Measurements from ENCODE around the gene EXOC2. TPM values are rescaled to one million over a fixed set of nuclear protein-coding genes. Genes with fewer than 3 reads are reported as not detected.
"Not testable (repeated sequence)": the region's sequence is repeated elsewhere in the genome, so short reads cannot be mapped to it uniquely, and the experiment has no call there.

The EXOC2 gene
- total RNA-seq, 2 experiments from 2014 or later, result 23.3 to 24.9 TPM

DNA sequence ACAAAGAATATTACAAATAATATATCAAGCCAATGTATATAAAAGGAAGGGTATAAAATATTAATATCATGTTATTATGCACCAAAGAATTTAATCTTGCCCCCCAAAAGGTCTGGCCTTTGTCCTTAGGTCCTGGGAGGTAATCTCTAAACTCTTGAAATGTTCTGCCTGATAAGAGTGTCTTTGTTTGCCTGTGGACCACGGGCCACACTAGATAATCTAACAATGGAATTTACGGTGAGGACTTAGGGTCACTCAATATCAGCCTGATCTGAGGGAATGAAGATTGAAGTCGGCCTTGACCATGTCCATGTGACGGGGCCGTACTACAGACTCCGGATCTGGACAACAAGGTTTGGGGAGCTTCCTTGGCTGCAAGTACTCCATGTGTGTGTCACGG lies 79.0 kb downstream of the EXOC2 start:
- no peaks in the 10 kb centered on the region for H3K27me3 Mint-ChIP-seq (ENCODE audit: low read depth)
- H3K4me1 Mint-ChIP-seq (ENCODE audit: low read depth), result peaks cover 4% of the 10 kb centered on the region
- DNase-seq, result no peak
- no peak overlapping the region for H3K4me3 Mint-ChIP-seq
- no peak overlapping the region for H3K27ac Mint-ChIP-seq
- CTCF ChIA-PET, result interaction anchor here (1.4 kb wide), 1 partner anchor 20 kb away, joined by 3 read pairs; no protein-coding TSS in a partner anchor
- H3K9me3 Mint-ChIP-seq, result no peaks in the 10 kb centered on the region
- peaks cover 13% of the 10 kb centered on the region for H3K36me3 Mint-ChIP-seq (ENCODE audit: low read depth)
- intact Hi-C loops (cut with micrococcal nuclease), result no loop called here

DNA sequence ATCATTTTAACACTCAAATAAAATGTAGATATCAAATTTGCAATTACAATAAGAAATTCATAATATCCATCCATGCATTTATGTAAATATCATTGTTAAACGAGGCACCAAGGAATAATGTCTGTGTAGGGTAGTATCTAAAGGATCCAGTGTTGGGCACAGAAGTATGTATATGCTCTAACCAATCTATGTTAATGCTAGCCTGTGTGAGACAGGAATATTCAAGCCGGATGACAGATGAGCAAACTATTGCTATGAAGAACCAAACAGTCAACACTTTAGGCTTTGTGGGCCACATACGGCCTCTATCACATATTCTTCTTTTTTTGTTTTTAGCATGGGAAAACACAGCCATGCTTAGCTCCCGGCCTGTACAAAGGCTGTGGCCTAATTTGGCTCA lies 81.0 kb downstream of the EXOC2 start:
- Mint-ChIP-seq H3K27ac (no peak overlapping the region), H3K4me1 (ENCODE audit: low read depth) (peaks cover 4% of the 10 kb centered on the region), H3K27me3 (ENCODE audit: low read depth) (no peaks in the 10 kb centered on the region), H3K36me3 (ENCODE audit: low read depth) (peaks cover 14% of the 10 kb centered on the region), H3K4me3 (no peak overlapping the region), H3K9me3 (no peaks in the 10 kb centered on the region)
- intact Hi-C loops (cut with micrococcal nuclease), result no loop called here
- CTCF ChIA-PET, result no interaction called here
- DNase-seq, result no peak

DNA sequence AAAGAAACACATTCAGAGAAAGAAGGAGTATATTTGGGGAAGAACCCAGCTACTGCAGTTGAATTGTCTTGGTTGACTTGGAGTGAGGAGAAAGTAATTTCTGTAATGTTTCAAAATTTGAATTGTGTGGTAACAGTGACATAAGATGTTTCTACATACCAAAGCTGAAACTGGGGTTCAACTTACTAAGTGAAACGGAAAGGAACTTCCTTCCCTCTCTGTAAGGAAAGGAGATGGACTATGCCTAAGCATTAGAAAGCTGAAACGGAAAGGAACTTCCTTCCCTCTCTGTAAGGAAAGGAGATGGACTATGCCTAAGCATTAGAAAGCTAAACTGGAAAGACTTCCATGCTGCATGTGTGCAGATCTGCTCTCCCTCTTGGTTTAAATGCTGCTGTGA lies 82.1 kb downstream of the EXOC2 start:
- Mint-ChIP-seq H3K27me3 (ENCODE audit: low read depth) (no peaks in the 10 kb centered on the region), H3K27ac (no peak overlapping the region), H3K9me3 (peaks cover 1% of the 10 kb centered on the region), H3K36me3 (ENCODE audit: low read depth) (peaks cover 20% of the 10 kb centered on the region), H3K4me3 (no peak overlapping the region), H3K4me1 (ENCODE audit: low read depth) (peaks cover 4% of the 10 kb centered on the region)
- no peak for DNase-seq
- intact Hi-C loops (cut with micrococcal nuclease), result no loop called here
- CTCF ChIA-PET, result no interaction called here

DNA sequence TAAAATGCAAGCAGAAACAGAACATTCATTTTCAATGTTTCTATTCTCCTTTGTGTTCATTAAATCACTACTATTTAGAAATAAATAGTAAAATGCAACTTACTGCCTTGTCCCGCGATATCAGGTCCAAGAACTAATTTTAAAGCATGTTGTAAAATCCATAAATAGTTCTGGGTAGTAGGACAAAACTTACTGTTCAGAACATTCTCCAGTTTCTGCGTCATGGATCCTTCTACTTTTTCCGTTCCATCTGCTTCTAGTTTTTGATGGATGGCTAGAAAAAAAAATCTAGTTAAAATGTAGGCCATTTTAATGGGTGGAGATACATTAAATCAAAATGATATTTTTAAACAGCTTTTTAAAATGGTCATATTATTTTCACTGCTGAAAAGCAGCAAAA lies 83.0 kb downstream of the EXOC2 start:
- CTCF ChIA-PET, result no interaction called here
- Mint-ChIP-seq H3K4me1 (ENCODE audit: low read depth) (peaks cover 4% of the 10 kb centered on the region), H3K9me3 (peaks cover 1% of the 10 kb centered on the region), H3K36me3 (ENCODE audit: low read depth) (peaks cover 22% of the 10 kb centered on the region), H3K4me3 (no peak overlapping the region), H3K27ac (no peak overlapping the region), H3K27me3 (ENCODE audit: low read depth) (no peaks in the 10 kb centered on the region)
- no peak for DNase-seq
- intact Hi-C loops (cut with micrococcal nuclease), result no loop called here

DNA sequence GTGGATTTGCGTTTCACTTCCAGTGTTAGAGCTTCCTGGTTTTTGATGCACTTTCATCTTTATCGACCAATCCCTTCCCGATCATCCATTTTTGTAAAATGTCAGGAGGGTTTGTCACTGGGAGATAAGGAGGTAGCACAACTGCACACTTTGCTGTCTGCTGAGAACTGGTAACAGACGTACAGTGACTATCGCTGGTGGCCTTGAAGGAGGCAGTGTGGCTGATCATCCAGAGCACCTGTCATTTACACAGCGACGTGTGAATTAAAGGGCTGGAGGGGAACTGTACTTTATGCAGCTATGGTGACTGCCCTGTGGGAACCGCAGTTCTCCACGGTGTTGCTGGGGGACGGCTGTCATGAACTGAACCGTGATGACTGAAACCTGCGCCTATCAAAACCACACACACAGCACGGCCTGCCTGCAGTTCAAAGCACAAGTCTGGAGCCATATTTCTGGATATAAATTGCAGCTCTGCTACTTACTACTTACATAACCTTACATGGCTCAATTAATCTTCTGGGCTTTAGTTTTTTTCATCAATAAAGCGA lies 86.0 kb downstream of the EXOC2 start:
- Mint-ChIP-seq H3K4me1 (ENCODE audit: low read depth) (peaks cover 4% of the 10 kb centered on the region), H3K9me3 (peaks cover 1% of the 10 kb centered on the region), H3K27me3 (ENCODE audit: low read depth) (no peaks in the 10 kb centered on the region), H3K36me3 (ENCODE audit: low read depth) (peaks cover 21% of the 10 kb centered on the region), H3K4me3 (no peak overlapping the region), H3K27ac (no peak overlapping the region)
- intact Hi-C loops (cut with micrococcal nuclease), result no loop called here
- CTCF ChIA-PET, result interaction anchor here (1.7 kb wide), 1 partner anchor 13 kb away, joined by 8 read pairs; no protein-coding TSS in a partner anchor
- no peak for DNase-seq

DNA sequence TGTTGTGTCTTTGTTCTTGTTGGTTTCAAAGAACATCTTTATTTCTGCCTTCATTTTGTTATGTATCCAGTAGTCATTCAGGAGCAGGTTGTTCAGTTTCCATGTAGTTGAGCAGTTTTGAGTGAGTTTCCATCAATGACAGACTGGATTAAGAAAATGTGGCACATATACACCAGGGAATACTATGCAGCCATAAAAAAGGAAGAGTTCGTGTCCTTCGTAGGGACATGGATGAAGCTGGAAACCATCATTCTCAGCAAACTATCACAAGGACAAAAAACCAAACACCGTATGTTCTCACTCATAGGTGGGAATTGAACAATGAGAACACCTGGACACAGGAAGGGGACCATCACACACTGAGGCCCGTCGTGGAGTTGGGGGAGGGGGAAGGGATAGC lies 87.0 kb downstream of the EXOC2 start:
- H3K27ac Mint-ChIP-seq; H3K27me3 Mint-ChIP-seq (ENCODE audit: low read depth); DNase-seq; H3K9me3 Mint-ChIP-seq; H3K4me1 Mint-ChIP-seq (ENCODE audit: low read depth); intact Hi-C loops (cut with micrococcal nuclease); CTCF ChIA-PET; H3K4me3 Mint-ChIP-seq: not testable (repeated sequence)
- peaks cover 21% of the 10 kb centered on the region for H3K36me3 Mint-ChIP-seq (ENCODE audit: low read depth)

DNA sequence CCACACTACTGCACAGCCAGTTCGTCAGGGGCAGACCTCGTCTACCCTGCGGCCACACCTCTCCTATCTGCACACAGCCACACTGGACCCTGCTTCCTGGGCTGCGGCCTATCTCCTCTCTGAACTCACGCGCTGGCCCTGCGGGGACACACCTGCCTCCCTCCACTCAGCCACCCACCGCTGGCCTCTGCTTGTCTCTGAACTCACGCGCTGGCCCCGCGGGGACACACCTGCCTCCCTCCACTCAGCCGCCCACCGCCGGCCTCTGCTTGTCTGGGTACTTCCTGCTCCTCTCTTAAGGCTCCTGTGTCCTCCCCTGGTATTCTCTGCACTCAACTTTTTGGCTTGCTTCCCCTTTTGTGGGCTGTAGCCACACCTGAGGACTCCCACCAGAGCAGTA lies 88.4 kb downstream of the EXOC2 start:
- CTCF ChIA-PET, result no interaction called here
- Mint-ChIP-seq H3K36me3 (ENCODE audit: low read depth) (peaks cover 21% of the 10 kb centered on the region), H3K9me3 (peaks cover 1% of the 10 kb centered on the region), H3K27ac (no peak overlapping the region), H3K27me3 (ENCODE audit: low read depth) (no peaks in the 10 kb centered on the region), H3K4me1 (ENCODE audit: low read depth) (no peaks in the 10 kb centered on the region), H3K4me3 (no peak overlapping the region)
- no peak for DNase-seq
- intact Hi-C loops (cut with micrococcal nuclease), result no loop called here

DNA sequence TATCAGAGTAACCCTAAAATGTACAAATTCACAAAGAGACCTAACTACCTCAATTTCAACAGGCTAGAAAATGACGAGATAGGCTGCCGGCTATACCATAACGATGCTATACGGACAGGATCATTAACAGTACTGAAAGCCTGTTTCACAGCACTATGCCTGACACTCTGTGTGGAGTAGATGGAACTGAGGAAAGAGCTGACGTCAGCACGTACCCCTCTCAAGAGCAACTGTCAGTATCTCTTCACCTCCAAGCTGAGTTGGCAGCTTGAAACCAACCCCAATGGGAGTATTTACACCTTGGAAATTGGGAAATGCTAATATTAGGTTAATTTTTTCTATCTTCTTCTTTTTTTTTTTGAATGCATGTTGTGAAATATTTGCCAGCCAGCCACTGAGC lies 89.7 kb downstream of the EXOC2 start:
- CTCF ChIA-PET, result no interaction called here
- Mint-ChIP-seq H3K36me3 (ENCODE audit: low read depth) (peaks cover 16% of the 10 kb centered on the region), H3K27me3 (ENCODE audit: low read depth) (no peaks in the 10 kb centered on the region), H3K27ac (no peak overlapping the region), H3K4me3 (no peak overlapping the region), H3K9me3 (peaks cover 1% of the 10 kb centered on the region), H3K4me1 (ENCODE audit: low read depth) (no peaks in the 10 kb centered on the region)
- intact Hi-C loops (cut with micrococcal nuclease), result no loop called here
- DNase-seq, result no peak

DNA sequence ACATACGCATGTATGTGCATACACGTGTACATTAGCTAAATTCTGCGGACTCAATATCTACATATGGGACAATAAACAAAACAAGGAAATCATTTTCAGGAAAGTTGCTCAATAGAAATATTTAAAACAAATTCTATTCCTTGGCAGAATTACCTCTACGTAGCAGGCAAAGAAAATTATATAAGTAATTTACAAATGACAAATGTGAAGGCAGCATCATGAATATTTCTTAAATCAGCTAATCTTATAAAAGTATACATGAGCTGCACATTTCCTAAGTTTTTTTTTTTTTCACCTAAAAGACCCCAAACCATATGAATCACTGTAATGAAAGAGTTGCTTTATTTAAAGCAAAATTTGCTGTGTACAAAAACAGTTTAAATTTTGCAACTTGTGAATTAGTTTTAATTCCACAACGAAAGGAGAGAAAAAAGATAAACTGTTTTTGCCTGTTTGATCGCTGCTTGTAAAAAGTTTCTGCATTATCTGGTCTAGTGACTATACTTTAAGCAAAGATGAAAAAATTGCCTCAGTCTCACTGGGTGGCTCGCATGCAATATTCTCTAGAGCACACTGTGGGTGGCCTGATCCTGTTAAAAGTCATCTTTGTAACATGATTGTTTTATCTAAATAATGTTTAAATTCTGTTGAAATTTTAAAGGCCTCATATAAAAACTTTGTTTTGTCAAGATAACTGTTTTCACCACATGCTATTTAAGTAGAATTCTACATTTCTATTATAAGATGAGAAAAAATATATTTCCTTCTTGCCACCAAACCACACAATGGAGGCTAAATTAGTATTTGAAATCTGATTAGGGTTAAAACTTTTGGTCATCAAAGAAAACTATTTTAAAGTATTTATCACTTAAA lies 93.1 kb downstream of the EXOC2 start:
- Mint-ChIP-seq H3K36me3 (ENCODE audit: low read depth) (no peaks in the 10 kb centered on the region), H3K27ac (no peak overlapping the region), H3K4me1 (ENCODE audit: low read depth) (no peaks in the 10 kb centered on the region), H3K4me3 (no peak overlapping the region), H3K9me3 (no peaks in the 10 kb centered on the region), H3K27me3 (ENCODE audit: low read depth) (no peaks in the 10 kb centered on the region)
- DNase-seq, result no peak
- CTCF ChIA-PET, result interaction anchor here (0.6 kb wide), 1 partner anchor 778 kb away, joined by 5 read pairs; no protein-coding TSS in a partner anchor
- intact Hi-C loops (cut with micrococcal nuclease), result loop anchor here (10.0 kb wide), 1 partner anchor 285 kb away; no protein-coding TSS in a partner anchor

DNA sequence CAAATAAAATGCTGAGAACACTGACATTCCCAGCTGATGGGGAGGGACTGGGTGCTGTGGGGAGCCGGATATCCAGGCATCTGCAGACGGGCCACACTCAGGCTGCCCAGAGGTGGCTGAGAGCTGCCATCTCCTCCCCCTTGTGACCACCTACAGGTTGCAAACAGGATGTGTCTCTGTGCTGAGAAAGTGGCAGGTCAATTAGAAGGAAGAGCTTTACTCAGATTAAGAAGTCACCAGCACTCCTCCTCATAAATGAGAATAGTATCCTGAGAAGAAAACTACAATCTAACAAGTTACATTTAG lies 99.1 kb downstream of the EXOC2 start:
- no peak overlapping the region for H3K27ac Mint-ChIP-seq

DNA sequence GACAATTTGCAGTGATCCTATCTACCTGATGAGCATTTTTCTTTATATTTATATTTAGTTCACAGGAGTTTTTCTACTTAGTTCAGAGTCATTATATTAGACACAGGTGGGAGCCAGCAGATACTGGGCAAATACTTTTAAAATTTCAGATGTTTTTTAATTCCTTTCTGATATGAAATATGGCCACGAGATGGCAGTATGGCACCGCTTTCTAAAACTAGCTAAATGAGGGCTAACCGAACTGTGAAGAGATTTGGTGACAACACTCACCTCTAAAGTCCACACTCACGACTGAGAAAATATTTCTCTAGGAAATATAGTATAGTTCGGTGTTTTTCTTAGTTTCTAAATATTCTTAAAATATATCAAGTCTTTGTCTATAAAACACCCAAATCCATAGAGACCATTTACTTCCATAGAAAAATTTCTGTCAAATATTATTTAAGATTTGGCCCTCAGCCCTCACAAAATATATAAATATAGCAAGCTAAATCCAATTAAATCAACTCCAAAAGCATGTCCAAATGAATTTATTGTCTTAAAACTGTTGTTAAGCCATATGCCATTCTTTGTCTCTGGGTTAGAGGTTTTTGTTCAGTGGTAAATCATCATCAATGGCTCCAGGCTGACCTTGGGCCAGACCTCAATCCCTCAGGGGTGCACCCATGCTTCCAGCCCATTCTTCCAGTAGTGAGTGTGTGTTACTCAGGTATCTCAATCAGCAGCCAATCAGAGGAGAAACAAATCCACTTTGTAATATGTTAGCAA lies 99.6 kb downstream of the EXOC2 start:
- CTCF ChIA-PET, result interaction anchor here (0.6 to 3.6 kb wide), 32 partner anchors 9 to 844 kb away, joined by 3 to 20 read pairs (median 4); partner anchors contain the start of gene IRF4
- Mint-ChIP-seq H3K9me3 (no peaks in the 10 kb centered on the region), H3K27me3 (ENCODE audit: low read depth) (no peaks in the 10 kb centered on the region), H3K36me3 (ENCODE audit: low read depth) (peaks cover 24% of the 10 kb centered on the region), H3K4me3 (no peak overlapping the region), H3K4me1 (ENCODE audit: low read depth) (peaks cover 11% of the 10 kb centered on the region), H3K27ac (no peak overlapping the region)
- peak; percentile 87 for DNase-seq
- intact Hi-C loops (cut with micrococcal nuclease), result loop anchor here (1.0 to 10.0 kb wide), 9 partner anchors 91 to 843 kb away; no protein-coding TSS in a partner anchor

More for the DNA sequence above, 99.1 kb downstream of the EXOC2 start:
- Mint-ChIP-seq H3K27me3 (ENCODE audit: low read depth) (no peaks in the 10 kb centered on the region), H3K9me3 (no peaks in the 10 kb centered on the region), H3K36me3 (ENCODE audit: low read depth) (peaks cover 24% of the 10 kb centered on the region), H3K4me3 (no peak overlapping the region), H3K4me1 (ENCODE audit: low read depth) (peaks cover 8% of the 10 kb centered on the region)
- CTCF ChIA-PET, result interaction anchor here (0.7 to 3.6 kb wide), 21 partner anchors 9 to 830 kb away, joined by 3 to 20 read pairs (median 4); partner anchors contain the start of gene IRF4
- no peak for DNase-seq
- intact Hi-C loops (cut with micrococcal nuclease), result loop anchor here (1.0 to 10.0 kb wide), 9 partner anchors 90 to 842 kb away; no protein-coding TSS in a partner anchor

DNA sequence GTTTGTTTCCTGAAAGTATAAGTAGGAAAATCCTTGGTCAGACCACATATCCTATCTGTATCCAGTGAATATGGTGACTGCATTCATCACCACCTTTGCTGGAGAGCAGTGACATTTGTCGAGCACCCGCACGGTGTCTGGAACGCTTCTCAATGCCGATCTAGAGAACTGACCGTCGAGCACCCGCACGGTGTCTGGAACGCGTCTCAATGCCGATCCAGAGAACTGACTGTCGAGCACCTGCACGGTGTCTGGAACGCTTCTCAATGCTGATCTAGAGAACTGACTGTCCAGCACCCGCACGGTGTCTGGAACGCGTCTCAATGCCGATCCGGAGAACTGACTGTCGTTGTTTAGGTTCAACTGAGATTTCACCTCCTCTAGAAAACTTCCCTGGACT lies 103.8 kb downstream of the EXOC2 start:
- no peak for DNase-seq
- Mint-ChIP-seq H3K4me1 (ENCODE audit: low read depth) (peaks cover 18% of the 10 kb centered on the region), H3K27ac (no peak overlapping the region), H3K36me3 (ENCODE audit: low read depth) (peaks cover 24% of the 10 kb centered on the region), H3K27me3 (ENCODE audit: low read depth) (no peaks in the 10 kb centered on the region), H3K9me3 (no peaks in the 10 kb centered on the region), H3K4me3 (no peak overlapping the region)
- CTCF ChIA-PET, result interaction anchor here (1.0 kb wide), 1 partner anchor 133 kb away, joined by 3 read pairs; no protein-coding TSS in a partner anchor
- intact Hi-C loops (cut with micrococcal nuclease), result no loop called here
